GM19099 (cell line): ENCODE data around the gene PDE9A.

Source experiments
- POLR2A ChIP-seq: IDR thresholded peaks from 3 replicates; pipeline ENCODE4 v1.6.1; 2011; ENCODE audit warnings: low read depth; ENCODE audit not compliant: insufficient read length; ENCODE audit errors: extremely low read depth

PDE9A gene

GRCh38 chr21:42819861-42820615 lies 166.6 kb downstream of the PDE9A start:
- no peak for TF ChIP-seq POLR2A

- no peak for TF ChIP-seq POLR2A
Measured at GRCh38 chr21:42820616-42821465, 167.4 kb downstream of the PDE9A start.
